ENCODE measurements around the gene TRMT61A.

TRMT61A gene

GRCh38 chr14:103548463-103549351, 19.7 kb downstream of the TRMT61A start:
- DNase-seq: no peak

- no peak for DNase-seq
These were observed 20.6 kb downstream of the TRMT61A start for GRCh38 chr14:103549361-103550311.

GRCh38 chr14:103550451-103551337, 21.7 kb downstream of the TRMT61A start:
- DNase-seq: no peak

GRCh38 chr14:103551338-103551762, 22.4 kb downstream of the TRMT61A start:
- DNase-seq: no peak

- DNase-seq: no peak
These were observed 23.2 kb downstream of the TRMT61A start for GRCh38 chr14:103552011-103552845.

- no peak for DNase-seq
These were observed 23.8 kb downstream of the TRMT61A start for GRCh38 chr14:103552846-103553210.

GRCh38 chr14:103555559-103556337, 26.8 kb downstream of the TRMT61A start:
- no peak for DNase-seq

GRCh38 chr14:103556946-103557758, 28.2 kb downstream of the TRMT61A start:
- DNase-seq: no peak

- DNase-seq: no peak
These were observed 29.3 kb downstream of the TRMT61A start for GRCh38 chr14:103558071-103558882.

- no peak for DNase-seq
These were observed 30.8 kb downstream of the TRMT61A start for GRCh38 chr14:103559766-103560165.

GRCh38 chr14:103560691-103561090, 31.7 kb downstream of the TRMT61A start:
- DNase-seq: no peak

- DNase-seq: peak; percentile 45
These were observed 32.6 kb downstream of the TRMT61A start for GRCh38 chr14:103561381-103562178.

- DNase-seq: no peak
These were observed 33.1 kb downstream of the TRMT61A start for GRCh38 chr14:103562179-103562428.

- DNase-seq: peak; percentile 88
These were observed 33.6 kb downstream of the TRMT61A start, which contains the start of the genes BAG5 and COA8 for GRCh38 chr14:103562429-103563225. BAG5 (minus strand) TSS chr14:103562657; CDS start chr14:103561164, 1,493 bp downstream. COA8 (plus strand) TSS chr14:103562960; CDS start chr14:103563002, 42 bp downstream.

GRCh38 chr14:103563226-103563620, 34.2 kb downstream of the TRMT61A start:
- DNase-seq: no peak

- DNase-seq: no peak
These were observed 35.0 kb downstream of the TRMT61A start for GRCh38 chr14:103563844-103564505.

GRCh38 chr14:103568952-103569351, 40.0 kb downstream of the TRMT61A start:
- DNase-seq: no peak

All from activated naive CD4-positive, alpha-beta T cell treated with Interleukin-2 at 50 U/mL for 16 hours (primary cell).